GM13977 (cell line): Measurements from ENCODE around the gene ESR1.

ENCODE experiments used
- DNase-seq: peaks from one replicate; pipeline ENCODE4 v3.0.0; 2012; ENCODE audit warnings: low spot score
- CTCF ChIP-seq: IDR thresholded peaks from 2 replicates; pipeline ENCODE4 v1.5.1; 2012; ENCODE audit warnings: mild to moderate bottlenecking, control low read depth; ENCODE audit not compliant: insufficient read depth; ENCODE audit errors: extremely low read depth, missing control alignments
- in situ Hi-C: fragments of 300-500 bp; cut with MboI; formaldehyde crosslinking; loops from one replicate; pipeline ENCODE4 v1.12.0; 2022; ENCODE audit warnings: low sequenced_read_pairs, low pct_unique_long_range_greater_than_20kb, mixed read lengths, inconsistent platforms; ENCODE audit not compliant: unreplicated experiment

The ESR1 gene

GRCh38 chr6:151917531-151918329, 110.2 kb downstream of the ESR1 start:
- no peak for TF ChIP-seq CTCF
- DNase-seq = no peak
- in situ Hi-C loops = no loop called here

GRCh38 chr6:151940307-151940706, 132.8 kb downstream of the ESR1 start:
- TF ChIP-seq CTCF = no peak
- DNase-seq = no peak
- in situ Hi-C loops = no loop called here

- TF ChIP-seq CTCF = no peak
- no peak for DNase-seq
- in situ Hi-C loops = no loop called here
These were observed 140.7 kb downstream of the ESR1 start for GRCh38 chr6:151948002-151948743.

- in situ Hi-C loops = no loop called here
- DNase-seq = no peak
- TF ChIP-seq CTCF = no peak
These were observed 150.8 kb downstream of the ESR1 start for GRCh38 chr6:151958332-151958731.

- TF ChIP-seq CTCF = no peak
- no peak for DNase-seq
- in situ Hi-C loops = no loop called here
These were observed 151.6 kb downstream of the ESR1 start for GRCh38 chr6:151959086-151959485.

- TF ChIP-seq CTCF = no peak
- in situ Hi-C loops = no loop called here
- DNase-seq = no peak
These were observed 154.3 kb downstream of the ESR1 start for GRCh38 chr6:151961809-151962208.
